GM20000 (cell line): Measurements from ENCODE around the gene DNLZ.

Source experiments
- DNase-seq: peaks from one replicate; pipeline ENCODE4 v3.0.0; 2012; ENCODE audit warnings: low spot score
- CTCF ChIP-seq: IDR thresholded peaks from 2 replicates; pipeline ENCODE4 v1.5.1; 2012; ENCODE audit warnings: mild to moderate bottlenecking, control low read depth; ENCODE audit errors: extremely low read depth, missing control alignments

The DNLZ gene

GRCh38 chr9:136331030-136331429 is 32.5 kb downstream of the DNLZ start:
- no peak for DNase-seq
- no peak for TF ChIP-seq CTCF

GRCh38 chr9:136330406-136330990 is 33.0 kb downstream of the DNLZ start:
- TF ChIP-seq CTCF = no peak
- no peak for DNase-seq

- DNase-seq = no peak
- no peak for TF ChIP-seq CTCF
Observed at GRCh38 chr9:136329636-136330405, 33.7 kb downstream of the DNLZ start.

- DNase-seq = no peak
- TF ChIP-seq CTCF = no peak
Observed at GRCh38 chr9:136329211-136329627, 34.3 kb downstream of the DNLZ start.

GRCh38 chr9:136328622-136329041 is 34.9 kb downstream of the DNLZ start:
- TF ChIP-seq CTCF = no peak
- peak; percentile 61 for DNase-seq

- DNase-seq = peak; percentile 58
- no peak for TF ChIP-seq CTCF
Observed at GRCh38 chr9:136328011-136328621, 35.4 kb downstream of the DNLZ start.

- DNase-seq = peak; percentile 64
- TF ChIP-seq CTCF = no peak
Observed at GRCh38 chr9:136327304-136327974, 36.1 kb downstream of the DNLZ start, which contains the start of gene GPSM1. GPSM1 (plus strand) TSS chr9:136327539; CDS start chr9:136327696, 157 bp downstream.
